Measurements from ENCODE around the gene PAN3. TPM values are rescaled to one million over a fixed set of nuclear protein-coding genes. Genes with fewer than 3 reads are reported as not detected.

The PAN3 gene
- polyA plus RNA-seq, 5 donors: 38.9 to 63.1 (median 55.2) TPM

GRCh38 chr13:28204690-28205443, 66.5 kb downstream of the PAN3 start:
- DNase-seq: no peak

GRCh38 chr13:28218679-28219078, 80.3 kb downstream of the PAN3 start:
- no peak for DNase-seq

GRCh38 chr13:28219408-28220099, 81.2 kb downstream of the PAN3 start:
- DNase-seq: no peak

GRCh38 chr13:28220166-28220565, 81.8 kb downstream of the PAN3 start:
- no peak for DNase-seq

- no peak for DNase-seq
Observed at GRCh38 chr13:28229522-28230411, 91.4 kb downstream of the PAN3 start.

GRCh38 chr13:28231642-28232041, 93.3 kb downstream of the PAN3 start:
- DNase-seq: no peak

- DNase-seq: no peak
Observed at GRCh38 chr13:28237944-28238343, 99.6 kb downstream of the PAN3 start.

- DNase-seq: no peak
Observed at GRCh38 chr13:28239374-28239773, 101.0 kb downstream of the PAN3 start.

GRCh38 chr13:28245465-28245864, 107.1 kb downstream of the PAN3 start:
- no peak for DNase-seq

GRCh38 chr13:28246891-28247290, 108.5 kb downstream of the PAN3 start:
- no peak for DNase-seq

GRCh38 chr13:28248080-28248479, 109.7 kb downstream of the PAN3 start:
- no peak for DNase-seq

- DNase-seq: no peak
Observed at GRCh38 chr13:28250542-28250941, 112.2 kb downstream of the PAN3 start.

- no peak for DNase-seq
Observed at GRCh38 chr13:28251466-28251865, 113.1 kb downstream of the PAN3 start.

GRCh38 chr13:28252547-28252946, 114.2 kb downstream of the PAN3 start:
- no peak for DNase-seq

- DNase-seq: no peak
Observed at GRCh38 chr13:28257305-28257704, 119.0 kb downstream of the PAN3 start.

- no peak for DNase-seq
Observed at GRCh38 chr13:28258417-28258816, 120.1 kb downstream of the PAN3 start.

- no peak for DNase-seq
Observed at GRCh38 chr13:28267497-28267896, 129.2 kb downstream of the PAN3 start.

- no peak for DNase-seq
Observed at GRCh38 chr13:28268800-28269223, 130.5 kb downstream of the PAN3 start.

- no peak for DNase-seq
Observed at GRCh38 chr13:28271056-28271840, 132.9 kb downstream of the PAN3 start.

GRCh38 chr13:28273919-28274318, 135.6 kb downstream of the PAN3 start:
- DNase-seq: no peak

- peak in 1 of 2 donors; percentile 0 for DNase-seq
Observed at GRCh38 chr13:28282451-28282850, 144.1 kb downstream of the PAN3 start.

GRCh38 chr13:28283600-28283999, 145.3 kb downstream of the PAN3 start:
- DNase-seq: no peak

Data from right lung (tissue), 5 donors.